CD14-positive monocyte (primary cell): ENCODE data around the gene SPG11. TPM values are rescaled to one million over a fixed set of nuclear protein-coding genes. Genes with fewer than 3 reads are reported as not detected.
A peak's percentile ranks its signal among the peaks of the same experiment; 100 is the strongest.

Experiments
- DNase-seq, 3 donors: peaks; one replicate each; pipeline ENCODE4 v3.0.0-alpha.2; 2011 to 2022
- H2AFZ ChIP-seq: 2 replicates; pipeline ENCODE4 v1.6.0; 2012; ENCODE audit warnings: mild to moderate bottlenecking, low read depth, low read length, inconsistent platforms; ENCODE audit not compliant: insufficient read depth, poor library complexity, severe bottlenecking
- H3K27ac ChIP-seq, 2 donors: 1 replicate in 1 of 2; 2 replicates in 1 of 2; pipeline ENCODE4 v1.5.1; 2012 to 2013; ENCODE audit warnings: low read length in 2 of 2, control low read depth in 1 of 2, inconsistent platforms in 1 of 2, low read depth in 1 of 2, mild to moderate bottlenecking in 1 of 2
- H3K27me3 ChIP-seq, 2 donors: one replicate each; pipeline versions ENCODE4 v1.6.0 to v1.6.1; 2011 to 2013; ENCODE audit warnings: low read length in 2 of 2; ENCODE audit not compliant: control insufficient read depth in 2 of 2, insufficient read depth in 2 of 2
- H3K36me3 ChIP-seq, 2 donors: replicated peaks in 1 of 2; 1 replicate in 1 of 2; 2 replicates in 1 of 2; pipeline versions ENCODE4 v1.5.1 to v1.6.1; 2012 to 2013; ENCODE audit warnings: low read length in 2 of 2, control low read depth in 1 of 2, inconsistent platforms in 1 of 2, mild to moderate bottlenecking in 1 of 2; ENCODE audit not compliant: insufficient read depth in 2 of 2, control insufficient read depth in 1 of 2
- H3K4me1 ChIP-seq, 2 donors: 1 replicate in 1 of 2; 2 replicates in 1 of 2; pipeline versions ENCODE4 v1.5.1 to v1.6.1; 2012 to 2013; ENCODE audit warnings: low read length in 2 of 2, control low read depth in 1 of 2, inconsistent platforms in 1 of 2, mild to moderate bottlenecking in 1 of 2, moderate library complexity in 1 of 2; ENCODE audit not compliant: insufficient read depth in 2 of 2, control insufficient read depth in 1 of 2
- H3K4me2 ChIP-seq: replicated peaks from 2 replicates; pipeline ENCODE3; 2012; ENCODE audit warnings: low read length, moderate library complexity, mild to moderate bottlenecking; ENCODE audit not compliant: poor library complexity, severe bottlenecking; ENCODE audit errors: extremely low read depth
- H3K4me3 ChIP-seq, 3 experiments: fragments of 200-600 bp in 1 of 3; sonication (generic) in 1 of 3; replicated peaks in 1 of 3; 1 replicate in 2 of 3; 2 replicates in 1 of 3; pipeline ENCODE4 v1.5.1; 2011 to 2013; ENCODE audit warnings: low read length in 3 of 3, mild to moderate bottlenecking in 3 of 3, control low read depth in 2 of 3, low read depth in 2 of 3, inconsistent platforms in 1 of 3, moderate library complexity in 1 of 3
- H3K79me2 ChIP-seq: 2 replicates; pipeline ENCODE4 v1.6.0; 2012; ENCODE audit warnings: mild to moderate bottlenecking, control low read depth, inconsistent platforms, low read length, moderate library complexity; ENCODE audit not compliant: insufficient read depth
- H3K9ac ChIP-seq: 2 replicates; pipeline ENCODE4 v1.6.0; 2017; ENCODE audit warnings: low read length, mild to moderate bottlenecking; ENCODE audit not compliant: insufficient read depth, poor library complexity, severe bottlenecking
- H3K9me3 ChIP-seq, 2 donors: replicated peaks in 1 of 2; 1 replicate in 1 of 2; 2 replicates in 1 of 2; pipeline versions ENCODE4 v1.5.1 to v1.6.1; 2012 to 2013; ENCODE audit warnings: low read length in 2 of 2, control low read depth in 1 of 2; ENCODE audit not compliant: control insufficient read depth in 1 of 2, insufficient read depth in 1 of 2
- H4K20me1 ChIP-seq: 2 replicates; pipeline ENCODE4 v1.6.0; 2012; ENCODE audit warnings: mild to moderate bottlenecking, low read length, control low read depth, moderate library complexity; ENCODE audit not compliant: insufficient read depth
- H3K27ac Mint-ChIP-seq, 7 donors: one replicate each; pipeline ENCODE4 v1.8.0; 2020; ENCODE audit warnings: mild to moderate bottlenecking in 7 of 7, mixed read lengths in 7 of 7, moderate library complexity in 6 of 7, inconsistent platforms in 2 of 7
- H3K27me3 Mint-ChIP-seq, 3 donors: one replicate each; pipeline ENCODE4 v1.8.0; 2021 to 2022; ENCODE audit warnings: low read depth in 3 of 3, mild to moderate bottlenecking in 3 of 3, mixed read lengths in 3 of 3, moderate library complexity in 3 of 3, inconsistent platforms in 1 of 3
- H3K36me3 Mint-ChIP-seq, 2 donors: one replicate each; pipeline ENCODE4 v1.8.0; 2020; ENCODE audit warnings: mixed read lengths in 2 of 2, inconsistent platforms in 1 of 2, mild to moderate bottlenecking in 1 of 2
- H3K4me1 Mint-ChIP-seq: one replicate; pipeline ENCODE4 v1.8.0; 2020; ENCODE audit warnings: mild to moderate bottlenecking, mixed read lengths
- H3K4me3 Mint-ChIP-seq, 2 donors: one replicate each; pipeline ENCODE4 v1.8.0; 2020; ENCODE audit warnings: mild to moderate bottlenecking in 2 of 2, mixed read lengths in 2 of 2, moderate library complexity in 1 of 2
- H3K9me3 Mint-ChIP-seq, 7 donors: one replicate each; pipeline ENCODE4 v1.8.0; 2020 to 2022; ENCODE audit warnings: mixed read lengths in 7 of 7, mild to moderate bottlenecking in 6 of 7, moderate library complexity in 6 of 7, inconsistent platforms in 2 of 7
- CTCF ChIP-seq: fragments of 200-600 bp; IDR thresholded peaks from one replicate; pipeline ENCODE4 v1.8.0; 2022; ENCODE audit warnings: antibody characterized with exemption, mild to moderate bottlenecking
- WGBS: methylation state at CpG from one replicate; pipeline ENCODE4 v1.1.5; 2013; ENCODE audit warnings: missing lambda C conversion rate; ENCODE audit not compliant: insufficient coverage; 5-methylcytosine and 5-hydroxymethylcytosine counted together
- intact Hi-C, 2 donors: fragments of 100-400 bp; cut with micrococcal nuclease; formaldehyde crosslinking; loops; one replicate each; pipeline versions ENCODE4 v1.15.0 to v1.15.1; 2023
- polyA plus RNA-seq, 3 donors: library from polyadenylated mRNA; depleted of rRNA in 1 of 3; unstranded in 2 of 3; stranded (reverse) in 1 of 3; fragments of 300-500 nt in 2 of 3; fragments of >200 nt in 1 of 3; fragmentation: Illumina TruSeq in 2 of 3; gene quantifications; 1 replicate in 2 of 3; 2 replicates in 1 of 3; pipeline ENCODE4 v1.2.3, GENCODE V29; 2012 to 2021

Gene SPG11
- polyA plus RNA-seq, 3 donors = 26.4 to 140 (median 50.4) TPM

GRCh38 chr15:44554934-44555723 is 108.3 kb downstream of the SPG11 start:
- Histone ChIP-seq H3K4me1 (no peaks in the 10 kb centered on the region), H3K27ac (no peak overlapping the region), H3K4me3 (no peak overlapping the region), H2AFZ (no peak overlapping the region), H3K27me3 (no peaks in the 10 kb centered on the region), H4K20me1 (peaks cover 68% of the 10 kb centered on the region), H3K9me3 (no peaks in the 10 kb centered on the region), H3K4me2 (no peak overlapping the region), H3K79me2 (peaks cover 19% of the 10 kb centered on the region), H3K9ac (no peak overlapping the region), H3K36me3 (peaks cover 79 to 95% of the 10 kb centered on the region in 2 donors)
- DNase-seq = no peak
- Mint-ChIP-seq H3K27ac (peak overlapping the region in 2 of 7 donors; percentile 17 to 55), H3K4me3 (no peak overlapping the region), H3K9me3 (no peaks in the 10 kb centered on the region), H3K36me3 (peaks cover 69 to 90% of the 10 kb centered on the region in 2 donors), H3K4me1 (peaks cover 2% of the 10 kb centered on the region), H3K27me3 (no peaks in the 10 kb centered on the region)
- no peak for TF ChIP-seq CTCF
- intact Hi-C loops = no loop called here
- WGBS = no CpG with 5 or more reads among the region's 4 CpGs

GRCh38 chr15:44550734-44551133 is 112.7 kb downstream of the SPG11 start:
- intact Hi-C loops = no loop called here
- H3K36me3 Mint-ChIP-seq = peaks cover 49 to 66% of the 10 kb centered on the region in 2 donors
- TF ChIP-seq CTCF = peak; percentile 1
- Histone ChIP-seq H3K4me2 (no peak overlapping the region), H3K27ac (no peak overlapping the region), H3K79me2 (peaks cover 61% of the 10 kb centered on the region), H3K36me3 (peaks cover 49 to 62% of the 10 kb centered on the region in 2 donors), H2AFZ (no peak overlapping the region), H3K4me3 (no peak overlapping the region), H3K4me1 (peaks cover 0 to 12% of the 10 kb centered on the region in 2 donors), H3K27me3 (no peaks in the 10 kb centered on the region), H4K20me1 (peaks cover 82% of the 10 kb centered on the region), H3K9ac (no peak overlapping the region), H3K9me3 (no peaks in the 10 kb centered on the region)
- peak overlapping the region in 1 of 7 donors; percentile 34 for H3K27ac Mint-ChIP-seq
- peak in 1 of 3 donors; percentile 5 for DNase-seq
- peaks cover 13% of the 10 kb centered on the region for H3K4me1 Mint-ChIP-seq
- H3K9me3 Mint-ChIP-seq = no peaks in the 10 kb centered on the region
- 14% methylated on average over 1 of the region's 4 CpGs for WGBS
- H3K27me3 Mint-ChIP-seq = no peaks in the 10 kb centered on the region
- H3K4me3 Mint-ChIP-seq = no peak overlapping the region
